GM18505 (cell line): ENCODE results near the gene DNAI1.
"Not testable (repeated sequence)": the region's sequence is repeated elsewhere in the genome, so short reads cannot be mapped to it uniquely, and the experiment has no call there.

Experiments used
- ATAC-seq: cut with Tn5 transposase; IDR thresholded peaks from one replicate; pipeline ENCODE4 v1.9.1; 2021; ENCODE audit not compliant: unreplicated experiment
- POLR2A ChIP-seq: IDR thresholded peaks from 4 replicates; pipeline ENCODE4 v1.6.1; 2011; ENCODE audit warnings: borderline replicate concordance; ENCODE audit not compliant: insufficient read depth, insufficient read length; ENCODE audit errors: extremely low read depth

DNAI1 gene

GRCh38 chr9:34517185-34517584, 58.6 kb downstream of the DNAI1 start:
- no peak for TF ChIP-seq POLR2A
- ATAC-seq, result no peak

DNA sequence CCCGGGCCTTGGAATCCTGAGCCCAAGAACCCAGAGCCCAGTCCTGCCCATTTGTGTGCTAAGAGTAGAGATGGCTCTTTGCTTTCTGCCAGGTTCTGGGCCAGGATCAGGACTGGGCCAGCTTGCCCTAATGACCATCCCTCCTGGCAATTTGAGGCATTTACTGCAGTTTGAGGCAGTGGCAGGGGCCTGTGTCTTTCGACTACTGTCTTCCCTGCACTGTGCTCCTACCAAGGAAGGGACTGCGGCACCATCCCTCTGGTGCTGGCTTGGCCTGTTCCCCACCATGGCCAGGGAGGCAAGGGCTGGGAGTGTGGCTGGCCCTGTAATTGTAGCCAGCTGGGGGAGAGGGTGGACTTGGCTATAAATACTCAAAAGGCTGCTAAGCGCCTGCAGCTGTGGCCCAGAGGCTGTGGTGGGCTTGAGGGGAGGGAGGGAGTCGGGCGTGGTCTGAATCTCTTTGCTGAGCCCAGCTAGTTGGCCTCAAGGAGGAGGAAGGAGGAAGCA, 59.6 kb downstream of the DNAI1 start:
- no peak for TF ChIP-seq POLR2A
- no peak for ATAC-seq

GRCh38 chr9:34518896-34519295, 60.3 kb downstream of the DNAI1 start:
- no peak for ATAC-seq
- no peak for TF ChIP-seq POLR2A

DNA sequence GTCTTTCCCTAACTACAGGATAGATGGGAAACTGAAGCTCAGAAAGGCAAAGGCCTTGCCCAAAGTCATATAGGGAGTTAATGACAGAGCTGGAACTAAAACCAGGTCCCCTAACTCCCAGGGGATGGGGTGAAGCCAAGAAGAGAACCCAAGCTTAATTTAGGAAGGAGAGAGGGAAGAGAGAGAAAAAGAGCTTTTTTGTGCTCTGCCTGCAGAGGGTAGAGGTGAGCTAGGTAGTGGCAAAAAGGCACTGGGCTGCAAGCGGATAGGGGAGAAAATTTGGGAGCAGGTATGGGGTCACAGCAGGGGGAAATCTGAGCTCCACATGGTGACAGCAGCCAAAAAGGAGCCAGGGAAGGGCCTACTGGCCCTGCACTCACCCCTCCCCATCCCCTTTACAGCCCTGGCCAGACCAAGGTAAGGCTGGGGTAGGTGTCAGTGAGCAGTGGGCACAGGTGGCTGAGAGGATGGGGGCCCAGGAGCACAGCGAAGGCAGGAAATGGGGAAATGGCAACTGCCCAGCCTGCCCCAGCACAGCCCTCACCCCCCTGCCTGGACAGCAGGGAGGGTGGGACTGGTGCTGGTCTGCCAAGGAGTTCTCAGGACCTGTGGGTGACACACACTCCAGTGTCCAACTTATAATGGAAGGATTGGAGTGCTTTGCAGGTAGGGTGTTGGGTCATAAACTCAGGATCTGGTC, 60.9 kb downstream of the DNAI1 start:
- no peak for TF ChIP-seq POLR2A
- ATAC-seq, result no peak

- TF ChIP-seq POLR2A, result no peak
- no peak for ATAC-seq
Measured at GRCh38 chr9:34520096-34520495, 61.5 kb downstream of the DNAI1 start.

GRCh38 chr9:34520505-34521385, 62.1 kb downstream of the DNAI1 start:
- TF ChIP-seq POLR2A, result no peak
- no peak for ATAC-seq

DNA sequence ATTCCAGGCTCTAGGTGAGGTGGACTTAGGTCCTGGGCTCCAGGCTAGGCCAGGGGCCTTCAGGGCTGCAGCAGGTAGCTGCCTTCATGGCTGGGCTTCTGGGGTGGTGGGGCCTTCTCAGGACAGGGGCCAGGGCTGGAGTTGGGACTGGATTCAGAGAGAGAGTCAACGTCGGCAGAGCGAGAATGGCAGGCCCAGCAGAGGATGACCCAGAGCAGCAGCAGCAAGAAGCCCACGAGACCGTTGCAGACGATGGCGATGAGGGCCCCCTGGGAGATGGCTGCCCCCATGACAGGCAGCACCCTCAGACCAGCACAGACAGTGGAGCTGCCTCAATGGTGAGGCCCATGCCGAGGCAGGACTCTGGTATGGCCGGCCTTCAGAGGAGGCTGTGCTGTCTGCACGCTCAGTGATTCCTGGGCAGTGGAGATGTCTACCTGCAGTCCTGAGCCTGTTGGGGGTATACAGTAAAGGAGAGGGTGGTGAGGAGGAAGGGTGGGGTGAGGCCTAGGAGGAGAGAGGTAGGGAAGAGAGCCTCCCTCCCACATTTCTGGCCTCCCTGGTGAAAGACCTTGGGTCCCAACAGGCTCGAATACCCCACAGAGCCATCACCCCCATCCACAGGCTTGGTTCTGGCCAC, 62.9 kb downstream of the DNAI1 start:
- no peak for ATAC-seq
- TF ChIP-seq POLR2A, result no peak

DNA sequence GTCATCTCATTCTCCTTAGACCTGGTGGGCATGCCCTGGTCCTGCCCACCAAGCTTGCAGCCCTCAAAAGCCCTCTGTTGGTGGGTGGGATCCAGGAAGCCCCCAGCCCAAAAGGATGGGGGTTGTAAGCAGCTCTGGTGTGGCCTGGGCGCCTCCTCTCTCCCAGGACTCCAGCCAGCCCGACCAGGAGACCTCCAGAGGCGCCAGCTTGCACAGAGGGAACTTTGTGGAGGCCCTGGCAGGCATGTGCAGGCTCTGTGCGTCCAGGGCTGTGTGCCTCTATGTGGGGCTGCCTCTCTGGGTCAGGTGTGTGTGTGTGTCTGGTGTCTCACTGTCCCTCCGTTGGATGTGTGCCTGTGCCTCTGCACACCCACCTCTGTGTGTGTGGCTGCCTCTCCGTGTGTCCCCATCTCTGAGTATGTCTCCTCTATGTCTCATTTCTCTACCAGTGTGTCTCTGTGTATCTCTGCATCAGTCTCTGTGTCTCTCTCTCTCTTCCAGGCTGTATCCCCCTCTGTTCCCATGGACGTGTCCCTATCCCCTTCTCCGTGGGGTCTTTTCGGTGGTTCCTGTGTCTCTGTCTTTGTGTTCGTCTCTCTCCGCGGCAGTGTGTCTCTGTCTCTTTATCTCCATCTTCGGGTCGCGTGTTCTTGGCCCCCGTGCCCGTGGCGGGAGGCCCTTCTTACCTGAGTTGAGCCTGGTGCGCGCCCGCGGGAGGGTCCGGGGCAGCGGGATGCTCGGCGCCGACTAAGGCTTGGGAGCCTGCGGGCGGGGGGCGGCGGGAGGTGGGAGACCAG, 63.7 kb downstream of the DNAI1 start:
- TF ChIP-seq POLR2A, result no peak
- ATAC-seq, result no peak

- ATAC-seq, result peak; percentile 89
- TF ChIP-seq POLR2A, result no peak
Measured at GRCh38 chr9:34522971-34523797, 64.6 kb downstream of the DNAI1 start, which contains the start of gene ENHO. Gene ENHO (minus strand): TSS chr9:34522990. CDS start chr9:34521695, 1,295 bp downstream.

- no peak for ATAC-seq
- no peak for TF ChIP-seq POLR2A
Measured at GRCh38 chr9:34524349-34524748, 65.7 kb downstream of the DNAI1 start.

DNA sequence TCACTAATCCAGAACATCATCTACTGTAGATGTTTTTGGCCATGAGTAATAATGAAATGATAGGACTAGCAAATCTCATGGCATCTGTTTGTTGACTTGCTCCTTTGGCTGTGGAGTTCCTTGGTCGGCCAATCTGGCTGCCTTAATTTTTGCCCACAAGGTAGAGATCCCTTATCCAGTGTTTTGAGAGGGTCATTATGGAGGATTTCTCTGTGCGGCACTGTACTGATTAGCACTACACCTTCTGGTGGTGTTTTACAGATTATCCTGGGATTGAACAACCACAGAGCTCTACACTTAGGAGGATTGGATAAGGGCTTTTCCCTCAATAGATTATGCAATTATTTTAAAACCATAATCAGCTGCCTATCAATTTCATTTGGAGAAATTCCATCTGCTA, 67.4 kb downstream of the DNAI1 start:
- ATAC-seq, result no peak

DNA sequence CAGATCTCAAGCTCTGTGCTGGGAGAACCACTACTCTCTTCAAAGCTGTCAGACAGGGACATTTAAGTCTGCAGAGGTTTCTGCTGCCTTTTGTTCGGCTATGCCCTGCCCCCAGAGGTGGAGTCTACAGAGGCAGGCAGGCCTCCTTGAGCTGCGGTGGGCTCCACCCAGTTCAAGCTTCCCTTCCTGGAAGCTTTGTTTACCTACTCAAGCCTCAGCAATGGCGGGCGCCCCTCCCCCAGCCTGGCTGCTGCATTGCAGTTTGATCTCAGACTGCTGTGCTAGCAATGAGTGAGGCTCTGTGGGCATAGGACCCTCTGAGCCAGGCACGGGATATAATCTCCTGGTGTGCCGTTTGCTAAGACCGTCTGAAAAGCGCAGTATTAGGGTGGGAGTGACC, 73.4 kb downstream of the DNAI1 start:
- ATAC-seq, result not testable (repeated sequence)

More for the DNA sequence above, 67.4 kb downstream of the DNAI1 start:
- no peak for TF ChIP-seq POLR2A

DNA sequence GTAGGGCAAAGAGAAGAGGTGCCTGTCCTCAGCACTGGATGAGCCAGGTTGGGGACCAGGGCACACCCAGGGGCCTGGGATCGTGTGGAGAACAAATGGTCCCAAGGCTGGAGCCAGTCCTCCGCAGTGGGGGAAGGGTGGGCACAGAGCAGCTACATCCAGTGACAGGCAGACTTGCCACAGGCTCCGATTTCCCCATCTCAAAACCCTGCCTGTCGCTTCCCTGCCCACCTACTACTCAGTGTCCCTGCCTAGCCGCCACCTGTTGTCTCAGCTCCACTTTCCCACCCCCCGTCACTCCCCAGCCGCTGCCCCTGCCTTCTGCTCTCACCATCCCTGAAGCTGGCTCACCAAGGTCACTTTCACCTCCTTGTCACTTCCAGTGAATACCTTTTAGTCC, 78.1 kb downstream of the DNAI1 start:
- no peak for TF ChIP-seq POLR2A
- no peak for ATAC-seq

GRCh38 chr9:34540827-34541226, 82.2 kb downstream of the DNAI1 start:
- no peak for ATAC-seq
- no peak for TF ChIP-seq POLR2A
